GM23338 (cell line): ENCODE measurements around the gene TSHB. TPM values are rescaled to one million over a fixed set of nuclear protein-coding genes. Genes with fewer than 3 reads are reported as not detected.

Experiments used
- ATAC-seq: fragments of 200-7000 bp; cut with Tn5 transposase; 3 replicates; pipeline ENCODE4 v1.9.1; 2020
- DNase-seq: peaks from one replicate; pipeline ENCODE4 v3.0.0-alpha.2; 2015; ENCODE audit warnings: low spot score
- H2AFZ ChIP-seq: fragments of 200-600 bp; sonication (generic); 2 replicates; pipeline ENCODE4 v1.8.0; 2016; ENCODE audit warnings: antibody characterized with exemption, mild to moderate bottlenecking, moderate library complexity
- H3F3A ChIP-seq: fragments of 200-600 bp; sonication (generic); replicated peaks from 2 replicates; pipeline ENCODE4 v1.8.0; 2017; ENCODE audit warnings: antibody characterized with exemption, mixed run types, low read depth
- H3K27ac ChIP-seq: fragments of 200-600 bp; sonication (generic); 2 replicates; pipeline ENCODE4 v1.6.1; 2016; ENCODE audit warnings: low read depth
- H3K27me3 ChIP-seq: fragments of 200-600 bp; sonication (generic); 2 replicates; pipeline ENCODE4 v1.8.0; 2016; ENCODE audit warnings: mild to moderate bottlenecking, mixed run types, moderate library complexity; ENCODE audit not compliant: insufficient read depth
- H3K36me3 ChIP-seq: fragments of 200-600 bp; sonication (generic); 2 replicates; pipeline ENCODE4 v1.8.0; 2016; ENCODE audit warnings: mild to moderate bottlenecking; ENCODE audit not compliant: insufficient read depth
- H3K4me1 ChIP-seq: fragments of 200-600 bp; sonication (generic); 2 replicates; pipeline ENCODE4 v1.8.0; 2016; ENCODE audit warnings: mild to moderate bottlenecking, moderate library complexity; ENCODE audit not compliant: insufficient read depth
- H3K4me2 ChIP-seq: fragments of 200-600 bp; sonication (generic); 2 replicates; pipeline ENCODE4 v1.7.1; 2017; ENCODE audit warnings: mixed run types
- H3K4me3 ChIP-seq: fragments of 200-600 bp; sonication (generic); 2 replicates; pipeline ENCODE4 v1.6.1; 2016; ENCODE audit warnings: mixed run types
- H3K79me2 ChIP-seq: fragments of 200-600 bp; sonication (generic); replicated peaks from 2 replicates; pipeline ENCODE4 v1.8.0; 2017; ENCODE audit warnings: mild to moderate bottlenecking; ENCODE audit not compliant: insufficient read depth
- H3K9me2 ChIP-seq: fragments of 200-600 bp; sonication (generic); 2 replicates; pipeline ENCODE4 v1.8.0; 2017; ENCODE audit not compliant: insufficient read depth
- H4K20me1 ChIP-seq: fragments of 200-600 bp; sonication (generic); replicated peaks from 2 replicates; pipeline ENCODE4 v1.8.0; 2017; ENCODE audit warnings: mild to moderate bottlenecking; ENCODE audit not compliant: insufficient read depth
- H3K27ac Mint-ChIP-seq: 2 replicates; pipeline ENCODE4 v1.8.0; 2020; ENCODE audit warnings: inconsistent platforms, mild to moderate bottlenecking, moderate library complexity, mixed read lengths
- H3K27me3 Mint-ChIP-seq: 3 replicates; pipeline ENCODE4 v1.8.0; 2022; ENCODE audit warnings: low read depth, mild to moderate bottlenecking, moderate library complexity, mixed read lengths, inconsistent platforms; ENCODE audit not compliant: insufficient read depth, poor library complexity
- H3K36me3 Mint-ChIP-seq: 3 replicates; pipeline ENCODE4 v1.8.0; 2021; ENCODE audit warnings: low read depth, mild to moderate bottlenecking, inconsistent platforms, moderate library complexity, mixed read lengths
- H3K4me1 Mint-ChIP-seq: 3 replicates; pipeline ENCODE4 v1.8.0; 2020; ENCODE audit warnings: mild to moderate bottlenecking, inconsistent platforms, mixed read lengths
- H3K4me3 Mint-ChIP-seq: 3 replicates; pipeline ENCODE4 v1.8.0; 2021; ENCODE audit warnings: moderate library complexity, mild to moderate bottlenecking, inconsistent platforms, mixed read lengths
- H3K9me3 Mint-ChIP-seq: 3 replicates; pipeline ENCODE4 v1.8.0; 2020; ENCODE audit warnings: moderate library complexity, mild to moderate bottlenecking, inconsistent platforms, mixed read lengths
- CREB1 ChIP-seq: fragments of 250-450 bp; sonication (Bioruptor Pico); IDR thresholded peaks from 2 replicates; pipeline ENCODE4 v1.5.0; 2020; ENCODE audit warnings: low read depth, mild to moderate bottlenecking, moderate library complexity
- CTCF ChIP-seq, 2 experiments: fragments of 200-600 bp in 1 of 2; sonication (generic) in 1 of 2; conservative IDR thresholded peaks; 2 replicates each; pipeline versions ENCODE4 v1.5.1 to v1.6.1; 2016 to 2017; ENCODE audit warnings: antibody characterized with exemption in 2 of 2, low read depth in 2 of 2, mild to moderate bottlenecking in 2 of 2, moderate library complexity in 1 of 2
- EZH2 ChIP-seq: fragments of 200-600 bp; sonication (generic); IDR thresholded peaks from one replicate; pipeline ENCODE4 v1.8.0; 2017; ENCODE audit warnings: antibody characterized with exemption, mild to moderate bottlenecking, low read depth; ENCODE audit not compliant: unreplicated experiment
- EZH2phosphoT487 ChIP-seq: fragments of 200-600 bp; sonication (generic); IDR thresholded peaks from one replicate; pipeline ENCODE4 v1.8.1; 2018; ENCODE audit warnings: antibody characterized with exemption; ENCODE audit not compliant: unreplicated experiment
- JUNB ChIP-seq: IDR thresholded peaks from one replicate; pipeline ENCODE4 v1.6.1; 2016; ENCODE audit warnings: antibody characterized with exemption; ENCODE audit not compliant: unreplicated experiment
- NANOG ChIP-seq: IDR thresholded peaks from 2 replicates; pipeline ENCODE4 v1.6.1; 2016; ENCODE audit warnings: antibody characterized with exemption, borderline replicate concordance
- POLR2AphosphoS5 ChIP-seq: IDR thresholded peaks from 2 replicates; pipeline ENCODE4 v1.6.1; 2016; ENCODE audit warnings: antibody characterized with exemption, low read depth
- STAT1 ChIP-seq: IDR thresholded peaks from one replicate; pipeline ENCODE4 v1.6.1; 2016; ENCODE audit warnings: antibody characterized with exemption; ENCODE audit not compliant: unreplicated experiment
- ZNF114 ChIP-seq: fragments of 250-450 bp; sonication (Bioruptor Pico); IDR thresholded peaks from 2 replicates; pipeline ENCODE4 v1.5.0; 2020; ENCODE audit warnings: mild to moderate bottlenecking, moderate library complexity
- ZNF331 ChIP-seq: fragments of 250-450 bp; sonication (Bioruptor Pico); IDR thresholded peaks from 2 replicates; pipeline ENCODE4 v1.5.0; 2020; ENCODE audit warnings: low read depth, mild to moderate bottlenecking, moderate library complexity
- ZNF462 ChIP-seq: fragments of 250-450 bp; sonication (Bioruptor Pico); IDR thresholded peaks from 2 replicates; pipeline ENCODE4 v1.5.0; 2020; ENCODE audit warnings: mild to moderate bottlenecking, moderate library complexity
- polyA plus RNA-seq: library from polyadenylated mRNA; unstranded; fragments of >200 nt; fragmentation: Nextera tagmentation; extraction: Ambion mirVana; gene quantifications from 2 replicates; pipeline ENCODE4 v1.2.1, GENCODE V29; 2016
- total RNA-seq: library from RNA; depleted of rRNA; stranded (reverse); fragments of >200 nt; shearing (Covaris generic); gene quantifications from 2 replicates; pipeline ENCODE4 v1.2.3, GENCODE V29; 2014
- TF ChIP-seq, protein P1 (sequence below): IDR thresholded peaks from 2 replicates; pipeline ENCODE4 v1.6.1; 2016; ENCODE audit warnings: antibody characterized with exemption
- TF ChIP-seq, protein P2 (sequence below): IDR thresholded peaks from one replicate; pipeline ENCODE4 v1.6.1; 2018; ENCODE audit warnings: antibody characterized with exemption; ENCODE audit not compliant: unreplicated experiment

TSHB gene
- total and polyA plus RNA-seq, 2 experiments from 2014 or later: not detected

DNA sequence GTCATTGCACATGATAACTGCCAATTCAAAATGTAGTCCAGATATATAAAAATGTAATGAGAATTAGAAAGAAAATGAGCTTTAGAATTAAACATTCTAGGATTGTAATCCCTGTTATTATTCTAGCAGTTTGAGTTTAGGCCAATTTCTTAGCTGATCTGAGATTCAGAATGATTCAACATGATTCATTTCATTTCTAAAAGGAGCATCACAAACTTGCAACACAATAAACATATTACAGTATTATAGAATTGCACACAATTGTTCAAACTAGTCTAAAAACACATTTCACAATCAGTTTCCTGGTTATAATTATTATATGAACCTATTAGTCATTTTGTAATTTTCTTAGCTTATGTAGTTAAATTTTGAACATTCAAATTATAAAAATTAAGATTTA, 43.3 kb upstream of the TSHB start:
- Histone ChIP-seq H3K4me1 (no peaks in the 10 kb centered on the region), H3K4me3 (no peak overlapping the region), H3K9me2 (no peaks in the 10 kb centered on the region), H2AFZ (no peak overlapping the region), H3K27ac (no peak overlapping the region), H3K36me3 (no peaks in the 10 kb centered on the region; the same call in 1 of the 2 replicates), H3F3A (no peaks in the 10 kb centered on the region), H3K27me3 (no peaks in the 10 kb centered on the region), H3K4me2 (no peak overlapping the region), H4K20me1 (no peaks in the 10 kb centered on the region), H3K79me2 (no peaks in the 10 kb centered on the region)
- TF ChIP-seq EZH2phosphoT487 (no peak), POLR2AphosphoS5 (no peak), ZNF114 (CRISPR knock-in tag) (no peak), CREB1 (CRISPR knock-in tag) (no peak), STAT1 (no peak), NANOG (no peak), ZNF331 (CRISPR knock-in tag) (no peak), EZH2 (no peak), ZNF462 (CRISPR knock-in tag) (no peak), JUNB (no peak), CTCF (conservative IDR thresholded peaks at IDR 0.05; ENCODE audit: low read depth in 2 of 2) (no peak)
- TF ChIP-seq, protein P1, sequence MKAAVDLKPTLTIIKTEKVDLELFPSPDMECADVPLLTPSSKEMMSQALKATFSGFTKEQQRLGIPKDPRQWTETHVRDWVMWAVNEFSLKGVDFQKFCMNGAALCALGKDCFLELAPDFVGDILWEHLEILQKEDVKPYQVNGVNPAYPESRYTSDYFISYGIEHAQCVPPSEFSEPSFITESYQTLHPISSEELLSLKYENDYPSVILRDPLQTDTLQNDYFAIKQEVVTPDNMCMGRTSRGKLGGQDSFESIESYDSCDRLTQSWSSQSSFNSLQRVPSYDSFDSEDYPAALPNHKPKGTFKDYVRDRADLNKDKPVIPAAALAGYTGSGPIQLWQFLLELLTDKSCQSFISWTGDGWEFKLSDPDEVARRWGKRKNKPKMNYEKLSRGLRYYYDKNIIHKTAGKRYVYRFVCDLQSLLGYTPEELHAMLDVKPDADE: no peak
- TF ChIP-seq, protein P2, sequence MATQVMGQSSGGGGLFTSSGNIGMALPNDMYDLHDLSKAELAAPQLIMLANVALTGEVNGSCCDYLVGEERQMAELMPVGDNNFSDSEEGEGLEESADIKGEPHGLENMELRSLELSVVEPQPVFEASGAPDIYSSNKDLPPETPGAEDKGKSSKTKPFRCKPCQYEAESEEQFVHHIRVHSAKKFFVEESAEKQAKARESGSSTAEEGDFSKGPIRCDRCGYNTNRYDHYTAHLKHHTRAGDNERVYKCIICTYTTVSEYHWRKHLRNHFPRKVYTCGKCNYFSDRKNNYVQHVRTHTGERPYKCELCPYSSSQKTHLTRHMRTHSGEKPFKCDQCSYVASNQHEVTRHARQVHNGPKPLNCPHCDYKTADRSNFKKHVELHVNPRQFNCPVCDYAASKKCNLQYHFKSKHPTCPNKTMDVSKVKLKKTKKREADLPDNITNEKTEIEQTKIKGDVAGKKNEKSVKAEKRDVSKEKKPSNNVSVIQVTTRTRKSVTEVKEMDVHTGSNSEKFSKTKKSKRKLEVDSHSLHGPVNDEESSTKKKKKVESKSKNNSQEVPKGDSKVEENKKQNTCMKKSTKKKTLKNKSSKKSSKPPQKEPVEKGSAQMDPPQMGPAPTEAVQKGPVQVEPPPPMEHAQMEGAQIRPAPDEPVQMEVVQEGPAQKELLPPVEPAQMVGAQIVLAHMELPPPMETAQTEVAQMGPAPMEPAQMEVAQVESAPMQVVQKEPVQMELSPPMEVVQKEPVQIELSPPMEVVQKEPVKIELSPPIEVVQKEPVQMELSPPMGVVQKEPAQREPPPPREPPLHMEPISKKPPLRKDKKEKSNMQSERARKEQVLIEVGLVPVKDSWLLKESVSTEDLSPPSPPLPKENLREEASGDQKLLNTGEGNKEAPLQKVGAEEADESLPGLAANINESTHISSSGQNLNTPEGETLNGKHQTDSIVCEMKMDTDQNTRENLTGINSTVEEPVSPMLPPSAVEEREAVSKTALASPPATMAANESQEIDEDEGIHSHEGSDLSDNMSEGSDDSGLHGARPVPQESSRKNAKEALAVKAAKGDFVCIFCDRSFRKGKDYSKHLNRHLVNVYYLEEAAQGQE: no peak
- DNase-seq: no peak
- ATAC-seq: no peak
- peaks cover 4% of the 10 kb centered on the region; the same call in 1 of the 3 replicates for H3K9me3 Mint-ChIP-seq
- no peaks in the 10 kb centered on the region for H3K36me3 Mint-ChIP-seq
- no peaks in the 10 kb centered on the region for H3K27me3 Mint-ChIP-seq
- no peak overlapping the region for H3K4me3 Mint-ChIP-seq
- H3K4me1 Mint-ChIP-seq: no peaks in the 10 kb centered on the region
- no peak overlapping the region for H3K27ac Mint-ChIP-seq
